GM19468 (cell line): Measurements from ENCODE around the gene PLA2G3.

Experiments
- ATAC-seq: cut with Tn5 transposase; IDR thresholded peaks from one replicate; pipeline ENCODE4 v1.9.1; 2021; ENCODE audit warnings: mild to moderate bottlenecking, moderate library complexity, moderate number of reproducible peaks; ENCODE audit not compliant: unreplicated experiment; ENCODE audit errors: extremely low read depth

The PLA2G3 gene

GRCh38 chr22:31090217-31091085 is 49.9 kb downstream of the PLA2G3 start:
- no peak for ATAC-seq

- ATAC-seq = no peak
These were observed 50.9 kb downstream of the PLA2G3 start for GRCh38 chr22:31089160-31090100.

DNA sequence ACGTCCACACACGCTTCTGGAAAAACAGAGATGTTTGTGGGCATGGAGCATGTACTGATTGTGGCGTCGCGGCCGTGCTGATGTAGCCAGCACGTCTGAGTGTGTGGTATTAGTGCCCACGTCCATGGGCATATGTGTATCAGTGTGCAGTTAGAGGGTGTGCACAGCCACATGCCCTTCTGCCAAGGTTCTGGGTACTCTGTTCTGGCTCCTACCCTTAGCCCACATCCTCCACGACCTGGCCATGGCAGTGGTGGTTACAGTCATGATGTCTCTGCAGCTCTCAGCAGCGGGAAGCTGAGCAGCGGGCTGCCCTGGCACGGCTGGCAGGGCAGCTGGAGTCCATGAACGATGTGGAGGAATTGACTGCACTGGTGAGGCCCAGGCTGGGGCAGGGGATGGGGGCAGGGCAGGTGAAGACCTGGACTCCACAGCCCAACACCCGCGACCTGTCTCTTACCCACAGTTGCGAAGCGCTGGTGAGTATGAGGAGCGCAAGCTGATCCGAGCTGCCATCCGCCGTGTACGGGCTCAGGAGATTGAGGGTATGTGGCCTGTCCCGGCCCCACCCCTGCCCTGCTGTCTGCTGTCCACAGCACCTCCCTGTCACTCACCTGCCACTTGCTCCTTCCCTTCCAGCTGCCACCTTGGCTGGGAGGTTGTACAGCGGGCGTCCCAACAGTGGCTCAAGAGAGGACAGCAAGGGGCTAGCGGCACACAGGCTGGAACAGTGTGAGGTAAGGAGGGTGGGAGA is 51.9 kb downstream of the PLA2G3 start:
- no peak for ATAC-seq

- no peak for ATAC-seq
These were observed 52.5 kb downstream of the PLA2G3 start for GRCh38 chr22:31087744-31088215.

- no peak for ATAC-seq
These were observed 53.5 kb downstream of the PLA2G3 start for GRCh38 chr22:31086703-31087330.

DNA sequence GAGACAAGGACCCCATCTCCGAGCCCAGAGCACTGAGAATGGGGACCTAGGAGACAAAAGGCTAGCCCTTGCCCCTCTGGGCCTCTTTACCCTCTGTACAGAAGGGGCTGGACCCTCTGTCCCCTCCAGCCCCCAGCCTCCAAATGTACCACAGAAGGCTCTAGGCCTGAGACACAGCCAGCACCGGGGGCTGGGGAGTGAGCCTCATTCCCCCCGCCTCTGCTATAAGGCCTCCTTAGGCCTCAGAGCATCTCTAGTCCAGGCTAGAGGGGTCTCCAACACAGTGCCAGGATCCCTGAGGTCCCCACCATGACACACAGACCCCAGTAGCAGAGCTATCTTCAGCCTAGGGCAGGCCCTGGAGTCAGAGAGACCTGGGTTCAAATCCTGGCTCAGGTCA is 54.4 kb downstream of the PLA2G3 start:
- ATAC-seq = no peak

- ATAC-seq = no peak
These were observed 54.8 kb downstream of the PLA2G3 start for GRCh38 chr22:31085493-31085824.

DNA sequence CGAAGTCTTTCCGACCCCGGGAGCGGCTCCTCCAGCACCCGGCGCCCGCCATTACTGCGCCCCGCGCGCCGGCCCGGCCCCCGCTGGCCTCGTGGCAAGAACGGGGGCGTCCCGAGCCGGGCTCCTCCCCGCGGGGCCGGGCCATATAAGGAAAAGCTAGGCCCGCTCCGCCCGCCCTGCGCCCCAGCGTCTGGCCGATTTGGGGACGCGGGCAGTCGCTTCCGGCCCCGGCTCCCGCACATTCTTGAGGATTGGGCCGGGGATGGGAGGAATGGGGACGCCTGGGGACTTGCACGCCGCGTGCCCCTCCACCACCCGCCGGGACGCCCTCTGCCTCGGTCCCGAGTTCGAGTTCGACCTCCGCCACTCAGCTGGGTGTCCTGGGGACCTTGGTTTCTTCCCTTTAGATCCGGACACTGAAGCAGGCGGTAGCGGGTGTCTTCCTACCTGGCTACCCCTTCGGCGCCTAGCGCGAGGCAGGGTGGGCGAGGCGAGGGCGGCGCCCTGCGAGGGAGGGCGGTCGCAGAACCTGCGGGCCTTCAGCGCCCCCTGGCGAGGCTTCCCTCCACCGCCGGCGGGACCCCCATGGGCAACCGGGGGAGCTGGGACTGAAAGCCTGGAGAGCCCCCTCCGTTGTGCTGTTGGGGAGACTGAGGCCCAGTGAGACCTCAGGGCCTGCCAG is 55.4 kb downstream of the PLA2G3 start:
- peak; percentile 49 for ATAC-seq
